ENCODE measurements around the gene SCUBE1. TPM values are rescaled to one million over a fixed set of nuclear protein-coding genes. Genes with fewer than 3 reads are reported as not detected.

The SCUBE1 gene
- total and polyA plus RNA-seq, 11 donors = 0.04 to 0.40 (median 0.24) TPM; not detected in 1

DNA sequence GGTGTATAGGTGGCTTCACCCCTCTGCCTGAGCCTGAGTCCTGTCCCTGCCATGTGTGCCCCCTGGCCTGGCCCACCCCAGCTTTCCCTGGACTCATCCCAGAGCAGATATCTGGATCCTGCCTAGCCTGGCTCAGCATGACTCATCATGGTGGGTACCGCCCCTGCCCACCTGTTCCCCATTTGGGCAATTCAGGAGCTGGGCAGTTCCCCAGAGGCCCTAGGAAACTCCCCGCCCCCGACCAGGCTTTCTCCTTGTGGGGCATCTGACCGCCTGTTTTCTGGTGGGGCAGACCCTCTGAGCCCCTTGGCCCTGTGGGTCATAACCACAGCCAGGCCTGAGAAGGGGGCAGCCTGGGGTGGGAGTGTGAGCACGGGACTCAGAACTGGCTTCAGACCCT, 187.4 kb downstream of the SCUBE1 start:
- H3K9me3 ChIP-seq = no peaks in the 10 kb centered on the region
- H3K4me1 ChIP-seq = peaks cover 0 to 57% (median 27%) of the 10 kb centered on the region in 12 donors
- no peak for DNase-seq
- no peak overlapping the region for H3K27ac ChIP-seq
- no peaks in the 10 kb centered on the region for H3K27me3 ChIP-seq
- TF ChIP-seq POLR2A (IDR thresholded peaks at IDR 0.05) = no peak
- TF ChIP-seq, protein P1, sequence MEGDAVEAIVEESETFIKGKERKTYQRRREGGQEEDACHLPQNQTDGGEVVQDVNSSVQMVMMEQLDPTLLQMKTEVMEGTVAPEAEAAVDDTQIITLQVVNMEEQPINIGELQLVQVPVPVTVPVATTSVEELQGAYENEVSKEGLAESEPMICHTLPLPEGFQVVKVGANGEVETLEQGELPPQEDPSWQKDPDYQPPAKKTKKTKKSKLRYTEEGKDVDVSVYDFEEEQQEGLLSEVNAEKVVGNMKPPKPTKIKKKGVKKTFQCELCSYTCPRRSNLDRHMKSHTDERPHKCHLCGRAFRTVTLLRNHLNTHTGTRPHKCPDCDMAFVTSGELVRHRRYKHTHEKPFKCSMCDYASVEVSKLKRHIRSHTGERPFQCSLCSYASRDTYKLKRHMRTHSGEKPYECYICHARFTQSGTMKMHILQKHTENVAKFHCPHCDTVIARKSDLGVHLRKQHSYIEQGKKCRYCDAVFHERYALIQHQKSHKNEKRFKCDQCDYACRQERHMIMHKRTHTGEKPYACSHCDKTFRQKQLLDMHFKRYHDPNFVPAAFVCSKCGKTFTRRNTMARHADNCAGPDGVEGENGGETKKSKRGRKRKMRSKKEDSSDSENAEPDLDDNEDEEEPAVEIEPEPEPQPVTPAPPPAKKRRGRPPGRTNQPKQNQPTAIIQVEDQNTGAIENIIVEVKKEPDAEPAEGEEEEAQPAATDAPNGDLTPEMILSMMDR (IDR thresholded peaks at IDR 0.05) = no peak
- no peak overlapping the region for H3K4me3 ChIP-seq
- WGBS, 4 donors = 88 to 90% (median 89%) methylated on average over 5 of the region's 5 CpGs
- intact Hi-C loops (cut with DNase I) = no loop called here
- ATAC-seq = no peak
- H3K36me3 ChIP-seq = peaks cover 0 to 25% (median 0%) of the 10 kb centered on the region in 9 donors

DNA sequence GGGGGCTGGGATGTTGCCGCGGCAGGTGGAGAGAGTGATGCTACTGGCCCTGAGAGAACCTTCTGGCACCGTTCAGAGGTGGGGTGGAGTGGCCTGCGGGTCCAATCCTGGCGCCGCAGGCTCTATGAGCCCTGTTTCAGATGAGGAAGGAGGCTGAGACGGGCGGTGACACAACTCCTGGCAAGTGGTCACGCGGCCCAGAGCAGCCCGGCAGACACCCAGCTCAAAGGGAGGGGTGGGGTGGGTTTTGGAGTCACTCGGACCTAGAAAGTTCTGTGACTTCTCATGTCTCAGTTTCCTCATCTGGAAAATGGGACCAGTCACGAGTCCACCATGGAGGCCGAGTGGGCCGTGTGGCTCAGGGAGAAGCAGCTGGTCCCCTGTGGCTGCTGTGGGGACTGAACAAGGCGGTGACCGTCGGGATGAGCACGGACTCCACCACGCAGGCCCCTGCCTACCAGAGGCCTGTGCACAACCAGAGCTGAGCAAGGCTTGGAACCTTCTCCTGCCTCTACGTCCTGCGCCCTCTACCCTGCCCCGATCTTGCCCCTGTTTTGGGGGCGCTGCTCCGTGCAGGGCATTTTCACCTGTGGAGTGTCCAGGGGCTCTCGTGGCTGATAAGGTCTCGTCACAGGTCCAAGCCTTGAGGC, 188.2 kb downstream of the SCUBE1 start:
- Histone ChIP-seq H3K27me3 (no peaks in the 10 kb centered on the region), H3K27ac (no peak overlapping the region), H3K4me1 (peaks cover 0 to 62% (median 29%) of the 10 kb centered on the region in 12 donors), H3K9me3 (no peaks in the 10 kb centered on the region), H3K4me3 (no peak overlapping the region), H3K36me3 (peaks cover 0 to 18% (median 0%) of the 10 kb centered on the region in 9 donors)
- intact Hi-C loops (cut with DNase I) = no loop called here
- 82 to 91% (median 87%) methylated on average over 21 to 27 of the region's 27 CpGs for WGBS, 4 donors
- peak in 2 of 5 donors; percentile 54 to 80 for DNase-seq
- TF ChIP-seq, protein P1 (IDR thresholded peaks at IDR 0.05) = no peak
- TF ChIP-seq POLR2A (IDR thresholded peaks at IDR 0.05) = no peak
- ATAC-seq = no peak

DNA sequence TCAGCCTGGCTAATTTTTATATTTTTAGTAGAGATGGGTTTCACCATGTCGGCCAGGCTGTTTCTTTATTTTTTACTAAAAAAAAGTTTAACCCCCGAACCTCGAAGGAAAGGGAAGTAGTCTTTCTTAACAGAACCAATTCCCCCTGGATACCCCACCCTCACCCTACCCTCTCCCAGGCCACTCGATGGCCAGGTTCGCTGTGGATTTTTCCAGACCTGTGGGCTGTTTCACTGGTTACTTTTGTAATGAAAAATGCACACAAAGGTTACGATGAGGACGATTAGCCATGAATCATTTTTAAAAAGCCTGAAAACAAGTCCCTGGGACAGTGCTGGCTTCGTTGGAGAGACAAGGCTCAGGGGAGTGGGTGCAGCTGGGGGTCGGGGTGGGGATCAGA, 189.3 kb downstream of the SCUBE1 start:
- peak overlapping the region in 2 of 12 donors; percentile 1 to 76 for H3K27ac ChIP-seq
- 65 to 79% (median 75%) methylated on average over 9 of the region's 9 CpGs for WGBS, 4 donors

More for the DNA sequence above, 189.3 kb downstream of the SCUBE1 start:
- Histone ChIP-seq H3K27me3 (no peaks in the 10 kb centered on the region), H3K9me3 (no peaks in the 10 kb centered on the region), H3K36me3 (peaks cover 0 to 8% (median 0%) of the 10 kb centered on the region in 9 donors), H3K4me1 (peaks cover 0 to 63% (median 23%) of the 10 kb centered on the region in 12 donors), H3K4me3 (peak overlapping the region in 2 of 12 donors; percentile 8 to 39)
- ATAC-seq (no peak), DNase-seq (no peak)
- no peak for TF ChIP-seq POLR2A (IDR thresholded peaks at IDR 0.05)
- TF ChIP-seq, protein P1 (IDR thresholded peaks at IDR 0.05) = no peak
- intact Hi-C loops (cut with DNase I) = no loop called here
